GM19043 (cell line): ENCODE data around the gene DPP7.

Source experiments
- ATAC-seq: cut with Tn5 transposase; IDR thresholded peaks from one replicate; pipeline ENCODE4 v1.9.1; 2021; ENCODE audit warnings: low read depth; ENCODE audit not compliant: unreplicated experiment

DPP7 gene

GRCh38 chr9:137095664-137096517 is 18.6 kb downstream of the DPP7 start:
- ATAC-seq, result peak; percentile 87

GRCh38 chr9:137089232-137089947 is 25.1 kb downstream of the DPP7 start:
- ATAC-seq, result no peak

- no peak for ATAC-seq
These were observed 26.4 kb downstream of the DPP7 start for GRCh38 chr9:137088121-137088520.

GRCh38 chr9:137087409-137087925 is 27.1 kb downstream of the DPP7 start:
- ATAC-seq, result no peak

- peak; percentile 82 for ATAC-seq
These were observed 27.8 kb downstream of the DPP7 start, which contains the start of gene MAN1B1 for GRCh38 chr9:137086531-137087408. MAN1B1 (plus strand) TSS chr9:137086985; CDS start chr9:137087000, 15 bp downstream.

GRCh38 chr9:137085920-137086530 is 28.5 kb downstream of the DPP7 start:
- ATAC-seq, result no peak

GRCh38 chr9:137084526-137084925 is 30.0 kb downstream of the DPP7 start:
- no peak for ATAC-seq

GRCh38 chr9:137083394-137084004 is 31.0 kb downstream of the DPP7 start:
- no peak for ATAC-seq

- no peak for ATAC-seq
These were observed 31.6 kb downstream of the DPP7 start for GRCh38 chr9:137082925-137083290.

- no peak for ATAC-seq
These were observed 32.2 kb downstream of the DPP7 start for GRCh38 chr9:137082222-137082924.

GRCh38 chr9:137080260-137081122 is 34.0 kb downstream of the DPP7 start:
- no peak for ATAC-seq

- ATAC-seq, result no peak
These were observed 35.1 kb downstream of the DPP7 start for GRCh38 chr9:137079401-137079787.

- ATAC-seq, result no peak
These were observed 35.7 kb downstream of the DPP7 start for GRCh38 chr9:137078701-137079400.

- no peak for ATAC-seq
These were observed 36.5 kb downstream of the DPP7 start for GRCh38 chr9:137077758-137078693.

- no peak for ATAC-seq
These were observed 37.4 kb downstream of the DPP7 start, which contains the start of gene UAP1L1 for GRCh38 chr9:137077010-137077747. UAP1L1 (plus strand) TSS chr9:137077517; CDS start chr9:137077533, 16 bp downstream.

GRCh38 chr9:137076636-137077009 is 37.9 kb downstream of the DPP7 start:
- ATAC-seq, result no peak
